HCEC 1CT (cell line): ENCODE measurements around the gene IFNGR2.
"Not testable (repeated sequence)": the region's sequence is repeated elsewhere in the genome, so short reads cannot be mapped to it uniquely, and the experiment has no call there.

Experiments
- DNase-seq: peaks from one replicate; pipeline ENCODE4 v3.0.0-alpha.2; 2017

IFNGR2 gene

GRCh38 chr21:33406493-33406892 is 3.3 kb downstream of the IFNGR2 start:
- no peak for DNase-seq

GRCh38 chr21:33411949-33412430 is 8.8 kb downstream of the IFNGR2 start:
- no peak for DNase-seq

- not testable (repeated sequence) for DNase-seq
These were observed 9.2 kb downstream of the IFNGR2 start for GRCh38 chr21:33412439-33412831.

GRCh38 chr21:33412832-33413519 is 9.8 kb downstream of the IFNGR2 start:
- no peak for DNase-seq

- no peak for DNase-seq
These were observed 10.9 kb downstream of the IFNGR2 start for GRCh38 chr21:33414068-33414467.

- DNase-seq: no peak
These were observed 11.7 kb downstream of the IFNGR2 start for GRCh38 chr21:33414926-33415325.

- no peak for DNase-seq
These were observed 15.5 kb downstream of the IFNGR2 start for GRCh38 chr21:33418691-33419090.

GRCh38 chr21:33419538-33420123 is 16.4 kb downstream of the IFNGR2 start:
- DNase-seq: peak; percentile 89

- no peak for DNase-seq
These were observed 18.6 kb downstream of the IFNGR2 start for GRCh38 chr21:33421713-33422393.

- DNase-seq: no peak
These were observed 21.0 kb downstream of the IFNGR2 start for GRCh38 chr21:33424214-33424613.

- DNase-seq: no peak
These were observed 22.6 kb downstream of the IFNGR2 start for GRCh38 chr21:33425825-33426224.

- DNase-seq: no peak
These were observed 23.8 kb downstream of the IFNGR2 start for GRCh38 chr21:33427051-33427450.

GRCh38 chr21:33428669-33429068 is 25.5 kb downstream of the IFNGR2 start:
- no peak for DNase-seq

GRCh38 chr21:33430858-33431257 is 27.6 kb downstream of the IFNGR2 start:
- no peak for DNase-seq

GRCh38 chr21:33432496-33432895 is 29.3 kb downstream of the IFNGR2 start:
- DNase-seq: no peak

GRCh38 chr21:33433001-33433400 is 29.8 kb downstream of the IFNGR2 start:
- no peak for DNase-seq

- no peak for DNase-seq
These were observed 30.4 kb downstream of the IFNGR2 start for GRCh38 chr21:33433425-33434114.

GRCh38 chr21:33434770-33435360 is 31.7 kb downstream of the IFNGR2 start:
- DNase-seq: peak; percentile 96

- DNase-seq: no peak
These were observed 33.9 kb downstream of the IFNGR2 start for GRCh38 chr21:33437140-33437539.

- peak; percentile 58 for DNase-seq
These were observed 38.6 kb downstream of the IFNGR2 start for GRCh38 chr21:33441489-33442477.

GRCh38 chr21:33443194-33443593 is 40.0 kb downstream of the IFNGR2 start:
- DNase-seq: no peak

- DNase-seq: no peak
These were observed 41.3 kb downstream of the IFNGR2 start for GRCh38 chr21:33444499-33444898.
